22Rv1 (cell line): Measurements from ENCODE around the gene MYOCD.

Experiments used
- H3K27ac ChIP-seq: fragments of 450-650 bp; 2 replicates; pipeline ENCODE4 v1.5.1; 2017
- CTCF ChIP-seq: fragments of 450-650 bp; IDR thresholded peaks from 2 replicates; pipeline ENCODE4 v1.5.1; 2017; ENCODE audit warnings: mild to moderate bottlenecking
- ZFX ChIP-seq: fragments of 450-650 bp; IDR thresholded peaks from 2 replicates; pipeline ENCODE4 v1.6.1; 2017; ENCODE audit warnings: antibody characterized with exemption, borderline replicate concordance

The MYOCD gene

GRCh38 chr17:12709063-12709462 lies 43.4 kb downstream of the MYOCD start:
- no peak overlapping the region for H3K27ac ChIP-seq
- TF ChIP-seq ZFX = no peak
- TF ChIP-seq CTCF = no peak

- no peak for TF ChIP-seq ZFX
- TF ChIP-seq CTCF = no peak
- H3K27ac ChIP-seq = no peak overlapping the region
These were observed 46.7 kb downstream of the MYOCD start for GRCh38 chr17:12712415-12712814.

- TF ChIP-seq ZFX = no peak
- no peak for TF ChIP-seq CTCF
- no peak overlapping the region for H3K27ac ChIP-seq
These were observed 47.3 kb downstream of the MYOCD start for GRCh38 chr17:12712941-12713340.

- H3K27ac ChIP-seq = no peak overlapping the region
- TF ChIP-seq CTCF (no peak), ZFX (no peak)
These were observed 54.3 kb downstream of the MYOCD start for GRCh38 chr17:12719948-12720347.

- TF ChIP-seq CTCF (no peak), ZFX (no peak)
- no peak overlapping the region for H3K27ac ChIP-seq
These were observed 55.9 kb downstream of the MYOCD start for GRCh38 chr17:12721581-12721980.

GRCh38 chr17:12722282-12722681 lies 56.6 kb downstream of the MYOCD start:
- H3K27ac ChIP-seq = no peak overlapping the region
- TF ChIP-seq ZFX (no peak), CTCF (no peak)

GRCh38 chr17:12726131-12726530 lies 60.4 kb downstream of the MYOCD start:
- H3K27ac ChIP-seq = no peak overlapping the region
- TF ChIP-seq CTCF = no peak
- no peak for TF ChIP-seq ZFX
